GM23338 (cell line): ENCODE results near the gene PRR36.

Experiments used
- CTCF ChIP-seq, 2 experiments: fragments of 200-600 bp in 1 of 2; sonication (generic) in 1 of 2; conservative IDR thresholded peaks; 2 replicates each; pipeline versions ENCODE4 v1.5.1 to v1.6.1; 2016 to 2017; ENCODE audit warnings: antibody characterized with exemption in 2 of 2, low read depth in 2 of 2, mild to moderate bottlenecking in 2 of 2, moderate library complexity in 1 of 2
- NANOG ChIP-seq: IDR thresholded peaks from 2 replicates; pipeline ENCODE4 v1.6.1; 2016; ENCODE audit warnings: antibody characterized with exemption, borderline replicate concordance
- POLR2AphosphoS5 ChIP-seq: IDR thresholded peaks from 2 replicates; pipeline ENCODE4 v1.6.1; 2016; ENCODE audit warnings: antibody characterized with exemption, low read depth

GRCh38 chr19:7904074-7905020, 30.2 kb upstream of the PRR36 start:
- no peak for TF ChIP-seq CTCF (conservative IDR thresholded peaks at IDR 0.05; ENCODE audit: low read depth in 2 of 2)
- no peak for TF ChIP-seq NANOG
- TF ChIP-seq POLR2AphosphoS5: no peak
